ENCODE data around the gene RALGAPB.

The RALGAPB gene

DNA sequence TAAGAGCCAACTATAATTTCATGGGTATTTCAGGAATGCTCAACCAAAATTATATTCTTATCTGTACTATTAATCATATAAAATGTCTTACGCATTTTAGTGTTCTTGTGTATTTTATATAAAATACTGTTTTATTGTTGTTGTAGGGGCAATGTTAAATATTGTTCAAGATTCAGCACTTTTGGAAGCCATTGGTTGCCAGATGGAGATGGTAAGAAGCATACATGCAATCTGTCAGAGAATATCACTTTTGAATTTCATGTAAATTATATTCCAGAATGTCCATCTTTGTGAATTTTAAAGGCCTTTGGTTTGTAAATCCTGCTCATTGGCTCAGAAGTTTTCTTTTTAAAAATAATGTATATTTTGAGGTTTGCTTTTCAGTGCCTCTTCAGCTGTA lies 58.4 kb downstream of the RALGAPB start:
- no peak for DNase-seq (ENCODE audit: low read depth)
- TF ChIP-seq CTCF (IDR thresholded peaks at IDR 0.05; ENCODE audit: low read length, missing control alignments), result no peak
- H3K4me3 ChIP-seq (replicated peaks; ENCODE audit: low read depth, low read length), result no peak overlapping the region

GRCh38 chr20:38534756-38535155 lies 62.1 kb downstream of the RALGAPB start:
- no peak overlapping the region for H3K4me3 ChIP-seq (replicated peaks; ENCODE audit: low read depth, low read length)
- DNase-seq (ENCODE audit: low read depth), result no peak
- TF ChIP-seq CTCF (IDR thresholded peaks at IDR 0.05; ENCODE audit: low read length, missing control alignments), result no peak

- no peak for DNase-seq (ENCODE audit: low read depth)
- TF ChIP-seq CTCF (IDR thresholded peaks at IDR 0.05; ENCODE audit: low read length, missing control alignments), result no peak
- no peak overlapping the region for H3K4me3 ChIP-seq (replicated peaks; ENCODE audit: low read depth, low read length)
Measured at GRCh38 chr20:38536310-38536709, 63.7 kb downstream of the RALGAPB start.

DNA sequence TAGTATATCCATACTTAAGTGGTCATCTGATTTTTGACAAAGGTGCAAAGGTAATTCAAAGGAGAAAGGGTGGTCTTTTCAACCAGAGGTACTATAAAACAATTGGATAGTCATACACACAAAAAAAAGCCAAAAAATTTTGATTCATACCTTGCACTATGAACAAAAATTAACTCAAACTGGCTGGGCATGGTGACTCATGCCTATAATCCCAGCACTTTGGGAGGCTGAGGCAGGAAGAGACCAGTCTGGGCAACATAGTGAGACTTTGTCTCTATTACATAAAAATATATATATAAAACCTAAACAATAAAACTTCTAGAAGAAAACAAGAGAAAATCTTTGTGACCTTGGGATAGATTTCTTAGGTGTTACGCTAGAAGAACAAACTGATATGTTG lies 64.5 kb downstream of the RALGAPB start:
- DNase-seq (ENCODE audit: low read depth), result no peak
- TF ChIP-seq CTCF (IDR thresholded peaks at IDR 0.05; ENCODE audit: low read length, missing control alignments), result no peak
- H3K4me3 ChIP-seq (replicated peaks; ENCODE audit: low read depth, low read length), result no peak overlapping the region

DNA sequence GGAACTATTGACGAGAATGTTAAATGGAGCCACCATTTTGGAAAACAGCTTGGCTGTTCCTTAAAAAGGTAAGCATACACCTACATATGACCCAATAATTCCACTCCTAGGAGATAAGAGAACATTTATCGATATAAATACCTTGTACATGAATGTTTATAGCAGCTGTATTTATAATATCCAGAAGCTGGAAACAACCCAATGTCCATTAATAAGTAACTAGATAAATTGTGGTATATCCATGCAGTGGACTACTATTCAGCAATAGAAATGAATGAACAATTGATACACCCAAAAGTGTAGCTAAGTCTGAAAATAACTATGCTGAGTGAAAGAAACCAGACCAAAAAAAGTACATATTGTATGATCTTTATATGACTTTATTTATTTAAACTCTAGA lies 66.1 kb downstream of the RALGAPB start:
- TF ChIP-seq CTCF (IDR thresholded peaks at IDR 0.05; ENCODE audit: low read length, missing control alignments), result no peak
- no peak for DNase-seq (ENCODE audit: low read depth)
- H3K4me3 ChIP-seq (replicated peaks; ENCODE audit: low read depth, low read length), result no peak overlapping the region

DNA sequence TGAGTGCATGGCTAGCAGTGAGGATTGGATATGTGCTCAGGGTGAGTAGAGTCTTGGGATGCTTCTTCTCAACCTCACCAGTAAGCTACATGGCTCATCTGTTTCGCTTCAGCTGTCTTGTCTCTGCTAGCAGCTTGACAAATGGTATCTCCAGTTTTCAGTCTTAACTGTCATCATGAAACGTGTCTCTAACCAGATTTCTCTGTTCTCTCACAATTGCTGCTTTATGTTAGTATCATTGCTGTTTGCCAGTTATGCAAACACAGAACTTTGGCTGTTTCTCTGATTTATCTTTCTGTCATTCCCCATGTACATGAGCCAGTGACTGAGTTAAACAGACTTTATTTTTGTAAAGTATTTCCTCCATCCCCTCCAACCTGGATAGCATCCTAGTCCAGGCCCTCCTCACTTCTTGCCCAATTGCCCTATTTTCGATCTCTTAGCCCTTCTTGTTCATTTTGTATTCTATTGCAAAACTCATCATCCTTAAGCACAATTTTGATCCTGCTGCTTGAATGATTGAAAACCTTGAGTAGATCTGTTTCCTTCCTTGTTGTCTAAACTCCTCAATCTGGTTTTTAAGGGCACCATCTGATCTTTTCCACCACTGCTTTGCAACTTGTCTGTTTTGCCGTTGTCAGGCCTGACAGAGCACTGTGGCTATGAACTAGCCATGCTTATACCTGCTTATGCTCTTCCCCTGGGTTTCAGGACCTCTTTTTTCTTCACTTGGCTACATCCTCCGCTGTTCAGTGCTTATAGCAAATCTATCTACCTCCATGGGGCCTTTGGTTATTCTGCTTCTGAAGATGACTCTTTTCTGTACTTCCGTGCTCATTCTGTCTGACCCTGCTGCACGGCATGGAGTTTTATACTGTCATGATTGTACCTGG lies 70.6 kb downstream of the RALGAPB start:
- no peak overlapping the region for H3K4me3 ChIP-seq (replicated peaks; ENCODE audit: low read depth, low read length)
- no peak for TF ChIP-seq CTCF (IDR thresholded peaks at IDR 0.05; ENCODE audit: low read length, missing control alignments)
- DNase-seq (ENCODE audit: low read depth), result no peak

GRCh38 chr20:38545771-38546170 lies 73.1 kb downstream of the RALGAPB start:
- TF ChIP-seq CTCF (IDR thresholded peaks at IDR 0.05; ENCODE audit: low read length, missing control alignments), result no peak
- DNase-seq (ENCODE audit: low read depth), result no peak
- H3K4me3 ChIP-seq (replicated peaks; ENCODE audit: low read depth, low read length), result no peak overlapping the region

Data from fibroblast of pulmonary artery (primary cell).